Muscle of arm (tissue), 14 donors: ENCODE results near the gene TSBP1. TPM values are rescaled to one million over a fixed set of nuclear protein-coding genes. Genes with fewer than 3 reads are reported as not detected.
A peak's percentile ranks its signal among the peaks of the same experiment; 100 is the strongest.

Experiments
- DNase-seq: peaks from one replicate; pipeline ENCODE4 v3.0.0-alpha.2; 2013
- long read RNA-seq, 11 donors: transcript quantifications; one replicate each; lab custom pipeline, GENCODE V29; 2026
- polyA plus RNA-seq, 12 donors: library from polyadenylated mRNA; unstranded; fragments of 120-200 nt; gene quantifications; one replicate each; pipeline ENCODE4 v1.2.1, GENCODE V29; 2013; ENCODE audit not compliant: insufficient read length in 12 of 12

The TSBP1 gene
- under 1 TPM in 3 of 12 donors, not detected in 9; 0.08 to 0.36 (median 0.11) TPM for polyA plus RNA-seq
- long read RNA-seq, donor 1: 0 reads
- long read RNA-seq, donor 2: 0 reads
- long read RNA-seq, donor 3: 0 reads
- long read RNA-seq, donor 4: 0 reads
- long read RNA-seq, donor 5, partial matches to known transcripts: 64 of 64 reads
- long read RNA-seq, donor 5, other reads (novel, unspliced or antisense): 0 of 64 reads
- long read RNA-seq, donor 6: 0 reads
- long read RNA-seq, donor 7: 0 reads
- long read RNA-seq, donor 8: 0 reads
- long read RNA-seq, donor 9: 0 reads
- long read RNA-seq, donor 10: 0 reads
- long read RNA-seq, donor 11: 0 reads

- no peak for DNase-seq
Measured at GRCh38 chr6:32371803-32372202, at the start of gene TSBP1. Gene TSBP1, minus strand, starts transcription at chr6:32371903. Its CDS starts 197 bp downstream, at chr6:32371706.

- DNase-seq: no peak
Measured at GRCh38 chr6:32416036-32416435, 44.3 kb upstream of the TSBP1 start.

- DNase-seq: peak; percentile 65
Measured at GRCh38 chr6:32415521-32416019, 43.9 kb upstream of the TSBP1 start.

- DNase-seq: peak; percentile 78
Measured at GRCh38 chr6:32413427-32414047, 41.8 kb upstream of the TSBP1 start.

- no peak for DNase-seq
Measured at GRCh38 chr6:32411566-32412327, 40.0 kb upstream of the TSBP1 start.

- no peak for DNase-seq
Measured at GRCh38 chr6:32410906-32411305, 39.2 kb upstream of the TSBP1 start.

- DNase-seq: no peak
Measured at GRCh38 chr6:32406857-32407256, 35.2 kb upstream of the TSBP1 start, which contains the start of gene BTNL2. Gene BTNL2, minus strand, starts transcription at chr6:32407181. Its CDS starts 58 bp downstream, at chr6:32407123.

- DNase-seq: no peak
Measured at GRCh38 chr6:32406197-32406596, 34.5 kb upstream of the TSBP1 start.

- DNase-seq: no peak
Measured at GRCh38 chr6:32405656-32406055, 34.0 kb upstream of the TSBP1 start.

GRCh38 chr6:32402812-32403211, 31.1 kb upstream of the TSBP1 start:
- no peak for DNase-seq

- no peak for DNase-seq
Measured at GRCh38 chr6:32401284-32401963, 29.7 kb upstream of the TSBP1 start.

GRCh38 chr6:32397252-32397920, 25.7 kb upstream of the TSBP1 start:
- DNase-seq: no peak

- no peak for DNase-seq
Measured at GRCh38 chr6:32396028-32396427, 24.3 kb upstream of the TSBP1 start.

- DNase-seq: peak; percentile 59
Measured at GRCh38 chr6:32393665-32394420, 22.1 kb upstream of the TSBP1 start.

- DNase-seq: no peak
Measured at GRCh38 chr6:32391505-32391904, 19.8 kb upstream of the TSBP1 start.

GRCh38 chr6:32387589-32388340, 16.1 kb upstream of the TSBP1 start:
- no peak for DNase-seq

- DNase-seq: no peak
Measured at GRCh38 chr6:32386040-32386439, 14.3 kb upstream of the TSBP1 start.

GRCh38 chr6:32382757-32383420, 11.2 kb upstream of the TSBP1 start:
- DNase-seq: no peak

GRCh38 chr6:32379545-32379944, 7.8 kb upstream of the TSBP1 start:
- DNase-seq: no peak
